HG03521 (cell line): ENCODE results near the gene KCTD7.
A peak's percentile ranks its signal among the peaks of the same experiment; 100 is the strongest.
"Not testable (repeated sequence)": the region's sequence is repeated elsewhere in the genome, so short reads cannot be mapped to it uniquely, and the experiment has no call there.

Source experiments
- ATAC-seq: cut with Tn5 transposase; IDR thresholded peaks from one replicate; pipeline ENCODE4 v1.9.1; 2021; ENCODE audit warnings: mild to moderate bottlenecking, moderate library complexity; ENCODE audit not compliant: unreplicated experiment

The KCTD7 gene

DNA sequence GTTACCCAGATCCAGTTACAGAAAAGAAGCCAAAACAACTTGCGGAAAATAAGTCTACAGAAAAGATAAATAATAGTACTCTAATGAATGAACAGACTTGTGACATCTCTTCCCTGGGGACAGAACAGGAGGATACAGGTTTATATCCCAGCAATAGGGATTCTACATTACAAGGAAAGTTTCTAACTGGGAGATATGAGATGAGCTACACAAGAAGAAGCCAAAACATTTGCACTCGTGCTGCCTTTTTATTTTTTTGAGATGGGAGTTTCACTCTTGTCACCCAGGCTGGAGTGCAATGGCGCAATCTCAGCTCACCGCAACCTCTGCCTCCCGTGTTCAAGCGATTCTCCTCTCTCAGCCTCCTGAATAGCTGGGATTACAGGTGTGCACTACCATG is 22.3 kb downstream of the KCTD7 start:
- not testable (repeated sequence) for ATAC-seq

DNA sequence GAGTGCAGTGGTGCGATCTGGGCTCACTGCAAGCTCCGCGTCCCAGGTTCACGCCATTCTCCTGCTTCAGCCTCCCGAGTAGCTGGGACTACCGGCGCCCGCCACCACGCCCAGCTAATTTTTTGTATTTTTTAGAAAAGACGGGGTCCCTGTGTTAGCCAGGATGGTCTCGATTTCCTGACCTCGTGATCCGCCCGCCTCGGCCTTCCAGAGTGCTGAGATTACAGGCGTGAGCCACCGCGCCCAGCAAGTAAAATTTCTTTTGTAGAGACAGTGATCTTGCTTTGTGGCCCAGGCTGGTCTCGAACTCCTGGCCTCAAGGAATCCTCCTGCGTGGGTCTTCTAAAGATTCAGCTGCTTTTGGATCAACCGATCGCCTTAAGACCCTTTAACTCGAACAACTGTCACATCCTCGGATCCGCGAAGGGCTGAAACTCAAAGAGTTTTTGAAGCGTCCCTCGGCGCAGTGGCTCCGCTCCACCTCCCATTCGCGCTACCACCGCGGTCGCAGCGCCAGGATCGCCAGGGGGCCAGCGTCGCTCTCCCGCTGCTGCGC is 25.1 kb downstream of the KCTD7 start:
- ATAC-seq, result not testable (repeated sequence)

DNA sequence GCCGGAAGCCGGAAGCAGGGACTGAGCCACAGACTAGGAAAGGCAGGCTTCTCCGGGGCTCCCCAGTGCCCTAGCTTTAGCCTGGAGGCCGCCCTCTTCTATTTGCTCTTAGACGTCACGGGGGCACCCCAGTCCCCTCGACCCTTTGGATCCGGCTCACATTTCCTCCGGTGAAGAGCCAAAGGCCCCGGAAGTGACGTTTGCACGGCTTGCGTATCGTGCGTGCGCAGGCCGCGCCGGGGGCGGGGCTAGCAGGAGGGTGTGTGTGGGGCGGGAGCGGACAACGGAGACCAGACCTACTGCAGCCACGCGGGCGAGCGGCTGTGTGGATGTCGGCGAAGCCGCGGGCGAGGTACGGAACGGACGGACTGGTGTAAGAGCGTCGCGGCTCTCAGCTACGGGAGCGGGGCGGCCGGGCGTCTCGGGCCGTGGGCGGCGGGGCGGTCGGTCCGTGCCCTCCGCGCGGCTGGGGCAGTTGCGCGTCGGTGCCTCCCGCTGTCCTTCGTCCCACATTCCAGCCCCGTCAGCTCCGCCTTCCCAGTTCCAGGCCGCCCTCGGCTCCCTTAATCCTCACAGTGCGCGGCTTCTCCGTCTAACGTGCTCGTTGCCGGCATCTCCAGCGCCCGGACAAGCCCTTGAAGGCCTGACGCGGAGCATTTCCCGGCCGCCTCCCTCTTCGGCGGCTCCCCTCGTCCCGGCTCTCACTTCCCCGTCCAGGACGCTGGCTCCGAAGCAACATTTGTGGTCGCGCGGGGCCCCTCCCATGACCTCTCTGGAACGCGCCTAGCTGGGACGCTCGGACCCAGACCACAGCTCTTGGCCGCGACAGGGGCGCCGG is 25.8 kb downstream of the KCTD7 start:
- peak; percentile 90 for ATAC-seq

GRCh38 chr7:66655113-66655806 is 26.6 kb downstream of the KCTD7 start:
- not testable (repeated sequence) for ATAC-seq

GRCh38 chr7:66655826-66656485 is 27.3 kb downstream of the KCTD7 start:
- not testable (repeated sequence) for ATAC-seq

DNA sequence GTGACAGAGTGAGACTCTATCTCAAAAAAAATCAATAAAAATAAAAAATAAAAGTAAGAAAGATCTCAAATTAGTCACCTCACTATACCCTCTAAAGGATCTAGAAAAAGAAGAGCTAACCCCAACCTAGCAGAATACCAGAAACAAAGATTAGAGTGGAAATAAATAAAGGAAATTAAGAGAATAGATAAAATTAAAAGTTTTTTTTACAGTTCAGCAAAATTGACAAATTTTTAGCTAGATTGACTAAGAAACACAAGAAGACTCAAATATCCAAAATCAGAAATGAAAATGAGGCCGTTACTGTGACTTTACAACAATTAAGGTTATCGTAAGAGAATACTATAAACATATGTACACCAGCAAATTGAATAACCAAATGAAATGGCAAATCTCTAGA is 29.1 kb downstream of the KCTD7 start:
- no peak for ATAC-seq

DNA sequence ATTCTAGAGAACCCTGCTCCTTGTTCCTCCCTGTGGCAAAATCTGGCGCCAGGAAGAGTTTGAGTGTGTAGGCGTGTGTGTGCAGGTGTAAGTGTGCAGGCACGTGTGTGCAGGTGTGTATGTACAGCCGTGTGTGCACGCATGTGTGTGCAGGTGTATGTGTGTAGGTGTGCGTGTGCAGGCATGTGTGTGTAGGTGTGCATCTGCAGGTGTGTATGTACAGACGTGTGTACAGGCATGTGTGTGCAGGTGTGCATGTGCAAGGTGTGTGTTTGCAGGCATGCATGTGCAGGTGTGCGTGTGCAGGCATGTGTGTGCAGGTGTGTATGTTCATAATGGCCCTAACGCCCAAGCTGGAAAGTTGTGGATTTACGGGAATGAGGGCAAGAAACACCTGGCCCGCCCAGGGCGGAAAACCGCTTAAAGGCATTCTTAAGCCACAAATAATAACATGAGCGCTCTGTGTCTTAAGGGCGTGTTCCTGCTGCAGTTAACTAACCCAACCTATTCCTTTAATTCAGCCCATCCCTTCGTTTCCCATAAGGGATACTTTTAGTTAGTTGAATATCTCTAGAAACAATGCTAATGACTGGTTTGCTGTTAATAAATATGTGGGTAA is 34.1 kb downstream of the KCTD7 start:
- ATAC-seq, result no peak

GRCh38 chr7:66664590-66665293 is 36.1 kb downstream of the KCTD7 start:
- no peak for ATAC-seq

DNA sequence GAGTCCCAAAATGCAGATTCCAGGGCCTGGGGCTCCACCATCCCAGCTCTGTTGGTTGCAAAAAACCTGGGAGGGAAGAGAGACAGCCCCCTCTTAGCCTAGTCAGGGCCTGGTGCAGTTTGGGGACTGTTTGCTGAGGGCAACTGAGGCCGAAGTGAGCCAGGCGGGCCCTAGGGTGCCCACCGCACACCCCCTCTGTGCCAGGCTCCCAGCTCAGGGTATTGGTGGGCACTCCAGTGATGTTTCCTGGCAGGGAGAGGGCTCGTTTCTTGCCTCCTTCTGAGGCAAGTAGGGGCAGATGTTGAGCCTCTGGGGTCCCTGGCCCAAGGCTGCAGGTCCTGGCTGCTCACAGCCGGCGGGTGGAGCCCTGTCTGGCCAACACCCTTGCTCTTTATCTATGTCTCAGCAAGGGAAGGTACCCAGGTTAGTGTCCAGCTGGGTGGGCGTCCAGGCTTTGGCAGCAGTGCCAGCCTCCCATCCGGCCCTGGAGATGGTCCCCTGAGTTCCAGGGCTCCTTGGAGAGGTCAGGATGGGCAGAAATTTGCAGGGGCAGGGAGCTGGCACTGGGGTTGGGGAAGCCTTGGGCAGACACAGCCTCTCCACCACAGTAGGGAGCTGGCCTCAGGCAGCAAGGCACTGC is 37.8 kb downstream of the KCTD7 start:
- ATAC-seq, result no peak

DNA sequence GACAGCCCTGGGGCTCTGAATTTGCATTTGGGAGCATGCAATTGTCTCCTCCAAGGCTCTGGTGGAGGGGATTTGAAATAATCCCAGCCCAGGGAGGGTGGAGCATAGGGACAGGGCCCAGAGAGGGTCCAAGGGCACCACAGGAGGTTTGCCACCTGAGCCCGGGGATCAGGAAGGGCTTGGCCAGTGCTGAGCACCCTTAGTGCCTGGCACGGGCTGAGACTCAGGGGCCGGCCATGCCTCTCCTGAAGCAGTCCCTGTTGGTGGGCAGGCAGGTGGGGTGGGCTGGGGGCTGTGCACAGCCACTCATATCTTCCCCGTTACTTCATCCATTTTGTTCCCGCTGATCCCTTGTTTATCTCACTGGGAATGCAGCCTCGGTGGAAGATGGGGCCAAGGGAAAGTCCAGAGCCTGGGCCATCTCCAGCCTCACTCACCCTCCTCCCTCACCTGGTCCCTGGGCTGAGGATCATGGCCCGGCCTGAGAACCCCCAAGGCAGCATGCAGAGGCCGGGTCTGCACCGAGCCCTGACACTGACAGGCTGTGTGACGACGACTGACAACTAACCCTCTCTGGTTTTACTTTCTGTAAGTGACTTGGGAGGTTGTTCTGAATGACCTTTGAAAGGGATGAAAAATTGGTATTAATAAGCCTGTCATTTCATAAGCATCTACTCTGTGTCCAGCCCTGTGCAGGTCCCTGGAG is 38.5 kb downstream of the KCTD7 start:
- ATAC-seq, result no peak

GRCh38 chr7:66668112-66668511 is 39.4 kb downstream of the KCTD7 start:
- ATAC-seq, result no peak

- no peak for ATAC-seq
Measured at GRCh38 chr7:66668677-66669076, 40.0 kb downstream of the KCTD7 start.

DNA sequence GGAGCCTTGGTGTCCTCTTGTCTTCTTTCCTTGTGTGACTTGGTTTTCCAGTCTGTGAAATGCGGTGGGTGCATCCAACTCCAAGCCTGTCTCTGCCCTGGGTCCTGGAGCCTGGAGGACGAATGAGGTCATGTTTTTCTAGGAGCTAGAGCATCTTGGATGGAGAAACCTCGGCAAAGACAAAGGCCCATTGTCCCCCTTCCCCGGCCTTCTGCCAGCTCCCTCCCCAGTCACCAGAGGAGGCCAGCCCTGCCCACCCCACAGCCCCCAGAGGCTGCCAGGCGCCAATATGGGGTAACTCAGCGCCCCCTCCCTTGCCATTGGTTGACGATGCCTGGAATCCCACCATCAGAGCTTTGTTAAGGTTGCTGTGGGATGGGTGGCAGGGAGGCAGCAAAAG is 40.4 kb downstream of the KCTD7 start:
- no peak for ATAC-seq

DNA sequence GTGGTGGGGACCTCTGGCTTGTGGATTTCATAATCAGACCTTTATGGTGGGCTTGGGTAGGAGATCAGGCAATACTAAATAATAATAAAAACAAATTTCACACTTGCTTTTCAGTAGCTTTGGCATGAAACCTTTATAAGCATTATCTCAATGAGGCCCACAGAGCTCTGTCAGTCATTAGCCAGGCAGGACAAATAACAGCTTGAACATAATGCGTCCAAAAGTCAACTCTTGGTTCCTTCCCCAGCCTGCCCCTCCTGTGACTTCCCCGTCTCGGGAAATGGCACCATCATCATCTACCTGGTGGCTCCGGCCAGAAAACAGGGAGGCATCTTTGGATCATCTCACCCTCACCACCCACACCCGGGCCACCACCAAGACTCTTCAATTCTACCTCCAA is 40.8 kb downstream of the KCTD7 start:
- no peak for ATAC-seq

GRCh38 chr7:66671034-66671433 is 42.4 kb downstream of the KCTD7 start:
- no peak for ATAC-seq

GRCh38 chr7:66671486-66671885 is 42.8 kb downstream of the KCTD7 start:
- not testable (repeated sequence) for ATAC-seq

DNA sequence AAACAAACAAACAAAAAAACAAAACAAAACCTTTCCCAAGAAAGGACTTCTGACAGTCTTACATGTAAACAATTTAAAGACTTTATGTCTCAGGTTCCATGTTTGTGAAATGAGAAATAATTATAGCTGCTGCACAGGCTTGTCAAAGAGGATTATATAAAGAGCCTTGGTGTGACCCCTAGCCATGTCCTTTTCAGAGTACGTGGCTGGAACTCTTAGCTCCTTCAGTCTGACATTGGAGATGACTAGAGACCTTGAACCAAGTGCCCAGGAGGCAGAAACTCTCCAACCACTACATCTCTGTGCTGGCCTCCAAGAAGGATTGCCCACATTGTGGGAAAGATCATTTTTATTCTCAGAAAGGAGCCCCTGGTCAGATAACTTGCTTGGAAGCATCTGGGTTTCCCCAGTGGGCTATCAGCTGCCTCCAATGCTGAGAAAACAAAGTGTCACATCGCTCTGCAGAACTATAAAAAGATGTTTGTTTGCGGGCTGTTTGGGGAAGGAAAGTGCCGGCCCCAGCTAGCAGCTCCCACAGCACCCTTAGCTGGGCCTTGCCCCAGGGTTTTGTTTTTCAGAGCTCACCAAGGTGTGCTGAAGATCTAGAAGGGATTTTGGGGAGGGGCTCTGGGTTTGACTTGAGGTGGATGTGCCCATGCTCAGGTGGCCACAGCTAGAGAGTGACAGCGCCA is 43.9 kb downstream of the KCTD7 start:
- ATAC-seq, result not testable (repeated sequence)

GRCh38 chr7:66673124-66673640 is 44.5 kb downstream of the KCTD7 start:
- ATAC-seq, result not testable (repeated sequence)
